GM19324 (cell line): ENCODE data around the gene ITGA2.
"Not testable (repeated sequence)": the region's sequence is repeated elsewhere in the genome, so short reads cannot be mapped to it uniquely, and the experiment has no call there.

Source experiments
- ATAC-seq: cut with Tn5 transposase; IDR thresholded peaks from one replicate; pipeline ENCODE4 v1.9.1; 2021; ENCODE audit warnings: mild to moderate bottlenecking, moderate library complexity; ENCODE audit not compliant: unreplicated experiment, low FRiP score

ITGA2 gene

DNA sequence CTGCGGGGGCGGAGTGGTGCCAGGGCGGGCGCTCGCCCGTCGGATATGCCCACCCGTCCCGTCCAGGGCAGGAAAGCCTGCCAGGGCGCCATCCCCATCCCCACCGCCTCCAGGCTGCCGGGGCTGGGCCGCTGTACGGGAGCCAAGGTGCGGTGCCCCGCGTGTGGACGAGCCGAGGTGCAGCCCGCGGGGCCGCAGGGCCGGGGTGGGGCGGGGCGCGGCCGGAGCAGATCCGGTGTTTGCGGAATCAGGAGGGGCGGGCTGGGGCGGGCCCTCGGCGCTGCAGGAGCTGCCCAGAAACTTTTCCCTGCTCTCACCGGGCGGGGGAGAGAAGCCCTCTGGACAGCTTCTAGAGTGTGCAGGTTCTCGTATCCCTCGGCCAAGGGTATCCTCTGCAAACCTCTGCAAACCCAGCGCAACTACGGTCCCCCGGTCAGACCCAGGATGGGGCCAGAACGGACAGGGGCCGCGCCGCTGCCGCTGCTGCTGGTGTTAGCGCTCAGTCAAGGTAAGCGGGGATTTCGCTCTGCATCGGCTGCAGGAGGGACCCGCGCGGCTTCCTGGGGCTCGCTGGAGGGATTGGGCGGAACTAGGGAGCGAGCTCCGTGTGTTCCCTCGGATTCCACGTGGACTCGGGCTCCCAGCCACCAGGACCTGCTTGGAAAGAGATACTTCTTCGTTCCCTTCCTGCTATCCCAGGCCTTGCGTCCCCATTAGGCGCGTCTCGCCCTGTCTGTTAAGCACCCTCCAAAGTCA is at the start of gene ITGA2:
TSS of gene ITGA2 (plus strand) at position 328 of the 756 bp plus-strand sequence. CDS start at position 445, 117 bp downstream.
- no peak for ATAC-seq

- ATAC-seq, result no peak
Observed at GRCh38 chr5:52943285-52943684, 45.9 kb upstream of the ITGA2 start.

- no peak for ATAC-seq
Observed at GRCh38 chr5:52943808-52944207, 45.3 kb upstream of the ITGA2 start.

DNA sequence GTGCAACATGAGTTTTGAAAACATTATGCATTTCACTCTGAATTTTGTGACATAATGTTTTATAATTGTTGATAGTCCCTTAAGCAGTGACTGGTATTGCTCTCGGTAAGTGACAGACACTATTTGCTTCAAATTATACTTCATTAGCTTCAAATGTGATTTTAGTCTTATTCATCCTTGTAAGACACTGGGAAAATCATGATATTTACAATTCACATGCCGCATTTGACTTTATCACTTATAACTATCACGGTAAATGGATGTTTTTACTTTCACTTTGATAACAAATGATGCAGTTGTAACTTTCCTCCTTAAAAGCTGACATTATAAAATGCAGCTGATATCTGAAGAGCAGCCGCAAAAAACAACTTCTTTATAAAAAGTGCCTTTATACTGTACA is 44.1 kb upstream of the ITGA2 start:
- no peak for ATAC-seq

DNA sequence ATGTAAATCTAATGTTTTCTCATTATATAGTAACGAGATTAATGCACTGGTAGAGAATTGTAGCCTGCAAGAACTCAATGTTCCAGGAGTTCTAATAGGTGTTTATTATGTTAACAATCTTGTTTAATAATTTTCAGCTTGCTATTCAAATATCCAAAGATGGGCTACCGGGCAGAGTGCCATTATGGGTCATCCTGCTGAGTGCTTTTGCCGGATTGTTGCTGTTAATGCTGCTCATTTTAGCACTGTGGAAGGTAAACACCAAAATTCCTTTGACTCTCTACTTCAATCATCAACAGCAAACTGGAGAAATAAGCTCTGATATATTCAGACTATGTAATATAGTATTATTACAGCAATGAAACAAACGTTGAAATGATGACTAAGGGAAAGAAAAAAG is 41.9 kb upstream of the ITGA2 start:
- no peak for ATAC-seq

DNA sequence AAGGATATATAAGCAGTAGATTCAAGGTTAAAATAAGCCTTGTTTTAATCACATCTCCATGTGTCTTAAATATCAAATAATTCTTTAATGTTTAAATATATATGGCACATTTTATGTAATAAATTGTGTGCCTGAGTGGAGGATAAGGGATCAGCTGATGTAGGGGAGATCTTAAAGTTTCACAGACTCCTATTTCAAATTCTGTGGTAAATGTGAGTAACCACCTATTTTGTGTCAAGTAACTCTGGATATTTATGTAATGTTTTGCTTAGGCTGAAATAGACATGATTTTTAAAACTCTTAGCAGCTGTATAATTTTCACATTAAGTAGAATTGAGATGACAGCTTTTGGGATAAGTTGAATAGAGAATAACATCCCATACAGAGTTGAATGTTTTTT is 41.3 kb upstream of the ITGA2 start:
- no peak for ATAC-seq

DNA sequence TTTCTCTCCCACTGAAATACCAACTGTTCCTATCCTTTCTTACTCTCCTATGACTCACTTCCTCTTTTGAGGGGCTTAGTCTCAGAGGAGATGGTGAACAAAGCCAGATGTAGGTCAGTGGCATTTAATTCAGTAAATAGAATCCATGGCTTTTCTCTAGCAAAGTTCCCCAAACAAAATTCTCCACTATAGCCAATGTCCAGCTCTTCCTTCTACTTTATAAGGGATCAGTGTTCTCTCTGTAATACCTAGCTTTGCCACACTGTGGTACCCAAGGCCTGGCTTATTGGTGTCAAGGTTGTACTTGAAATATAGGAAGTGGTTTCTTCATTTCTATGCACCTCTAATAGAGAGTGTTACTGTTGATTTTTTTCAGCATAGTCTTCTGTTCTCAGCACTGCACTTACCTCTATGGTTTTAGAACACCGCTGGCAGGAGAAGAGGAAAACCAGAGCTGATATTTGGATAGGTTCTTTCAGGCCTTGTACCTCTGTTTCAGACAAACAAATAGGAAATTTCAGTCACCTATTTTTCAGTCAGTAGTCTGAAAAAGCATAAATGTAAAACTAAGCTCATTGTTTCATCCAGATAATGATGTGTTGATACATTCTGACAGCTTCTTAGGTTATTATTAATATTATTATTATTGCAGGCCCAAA is 40.6 kb upstream of the ITGA2 start:
- peak; percentile 98 for ATAC-seq

- no peak for ATAC-seq
Observed at GRCh38 chr5:52950686-52951085, 38.5 kb upstream of the ITGA2 start.

DNA sequence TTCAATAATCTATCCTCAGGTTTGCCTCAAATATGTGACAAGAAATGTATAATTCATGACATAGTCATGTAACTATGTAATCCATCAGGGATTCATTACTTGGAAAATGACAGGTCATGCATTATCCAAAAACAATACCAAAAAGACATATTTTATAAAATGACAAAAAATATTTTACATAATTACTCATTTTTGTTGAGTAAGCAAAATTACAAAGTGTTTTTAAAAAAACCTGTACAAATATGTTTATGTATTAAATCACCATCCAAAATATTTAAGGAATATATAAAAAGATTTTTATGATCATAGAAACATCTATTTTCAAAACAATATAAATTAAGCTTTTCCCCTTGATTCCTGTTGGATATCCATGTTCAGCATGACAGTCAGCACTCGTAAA is 36.7 kb upstream of the ITGA2 start:
- ATAC-seq, result no peak

DNA sequence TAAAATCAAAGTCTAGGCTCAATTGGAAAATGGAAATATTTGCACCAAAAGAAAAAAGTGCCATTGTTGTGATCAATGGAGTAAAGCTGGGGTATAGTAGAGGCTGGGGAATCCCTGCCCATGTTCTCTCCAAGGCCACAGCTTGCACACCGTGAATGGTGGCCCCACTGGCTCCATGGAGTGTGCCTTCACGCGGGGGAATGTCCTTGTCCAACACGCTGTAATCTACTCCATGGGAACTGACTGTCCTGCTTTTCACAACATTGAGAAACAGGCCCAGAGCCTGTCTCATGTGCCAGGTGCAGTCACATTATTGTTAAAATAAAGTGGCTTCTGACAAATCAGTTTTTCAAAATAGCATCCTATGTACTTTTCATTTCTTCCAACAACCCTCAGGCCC is 33.1 kb upstream of the ITGA2 start:
- ATAC-seq, result no peak

DNA sequence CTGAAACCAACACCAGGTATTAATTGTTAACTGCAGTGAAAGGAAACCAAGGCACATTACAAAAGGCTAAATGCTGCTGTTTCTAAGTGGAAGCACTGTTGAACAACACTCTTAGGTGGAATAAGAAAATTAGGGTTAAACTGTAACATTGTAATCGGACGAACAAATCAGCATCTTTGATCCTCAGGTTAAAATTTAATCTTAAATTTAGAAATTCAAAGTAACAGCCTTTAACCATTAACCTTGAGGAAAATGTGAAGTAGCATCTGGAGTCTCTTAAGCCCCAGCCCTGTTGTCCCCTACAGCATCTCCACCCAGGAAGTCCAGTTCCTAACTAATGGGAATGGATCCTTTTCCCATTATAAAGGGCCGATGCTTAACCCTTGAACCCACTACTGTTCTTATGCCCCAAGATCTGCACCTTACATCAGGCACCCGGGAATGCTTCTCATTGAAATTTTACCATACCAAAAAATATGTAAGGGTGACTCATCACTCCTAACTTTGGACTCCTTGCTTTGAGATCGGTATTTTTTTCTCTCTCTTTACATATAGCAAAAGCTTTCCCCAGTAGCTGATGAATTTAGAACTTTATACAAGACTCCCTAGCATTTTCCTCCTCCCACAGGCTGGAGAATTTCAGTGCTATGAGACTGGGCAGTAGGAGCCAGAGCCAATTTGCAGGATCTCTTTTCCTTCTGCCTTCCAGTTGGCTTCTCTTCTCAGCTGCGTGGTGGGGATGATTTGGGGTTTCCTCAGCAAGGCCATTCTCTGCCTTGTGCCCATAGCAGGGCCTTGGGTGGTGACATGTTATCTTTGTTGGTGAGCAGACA is 32.0 kb upstream of the ITGA2 start:
- ATAC-seq, result peak; percentile 68

DNA sequence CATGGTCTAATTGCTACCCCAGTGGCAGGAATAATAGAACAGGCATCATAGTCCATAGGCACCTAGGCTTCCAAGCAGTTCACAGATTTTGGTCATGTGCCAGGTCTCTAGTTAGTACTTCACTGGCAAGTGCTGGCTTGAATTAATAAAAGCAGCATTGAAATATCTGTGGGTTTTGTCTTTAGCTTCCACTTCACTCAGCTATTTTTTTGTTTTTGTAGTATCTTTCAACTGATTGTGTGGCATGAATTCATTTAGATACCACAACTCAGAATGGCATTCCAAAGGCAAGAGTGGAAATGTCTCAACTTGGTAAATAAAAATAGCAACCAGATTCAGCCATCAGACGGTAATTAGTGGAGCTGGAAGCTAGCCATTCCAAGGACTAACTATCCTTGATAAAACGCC is 27.9 kb upstream of the ITGA2 start:
- ATAC-seq, result no peak

DNA sequence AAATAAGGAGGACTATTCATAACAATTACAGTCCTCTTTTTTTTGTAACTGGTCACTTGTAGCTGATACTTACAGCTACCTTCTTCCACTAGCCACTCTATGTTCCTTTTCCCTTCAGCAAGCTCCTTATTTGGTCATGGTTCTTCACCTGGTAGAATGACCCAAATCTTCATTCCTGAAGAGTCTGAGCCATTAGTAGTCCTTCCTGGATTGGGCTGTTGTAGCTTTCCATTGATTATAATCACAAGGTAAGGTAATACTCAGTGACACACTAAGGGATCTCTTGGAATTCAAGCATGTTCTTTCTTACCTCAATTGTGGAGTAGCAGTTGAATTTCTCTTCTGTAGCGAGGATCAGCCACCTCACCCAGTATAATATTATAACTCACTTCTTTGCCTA is 25.5 kb upstream of the ITGA2 start:
- no peak for ATAC-seq

DNA sequence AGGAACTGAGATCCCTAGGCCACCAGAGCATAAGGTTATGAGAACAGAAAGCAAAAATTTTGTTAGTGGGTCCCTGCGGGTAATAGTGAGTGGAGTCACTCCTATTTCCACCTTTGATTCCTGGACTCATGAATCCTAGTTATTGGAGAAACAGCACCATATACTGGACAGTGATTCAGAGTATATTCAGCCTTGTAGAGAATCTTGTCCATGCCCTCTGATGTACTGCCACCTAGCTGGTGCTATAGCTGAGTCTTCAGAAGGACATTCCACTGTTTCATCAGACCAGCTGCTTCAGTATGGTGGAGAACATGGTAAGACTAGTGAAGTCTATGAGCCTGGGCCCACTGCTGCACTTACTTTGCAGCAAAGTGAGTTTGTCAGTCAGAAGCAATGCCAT is 25.0 kb upstream of the ITGA2 start:
- ATAC-seq, result no peak

- ATAC-seq, result not testable (repeated sequence)
Observed at GRCh38 chr5:52976157-52976556, 13.0 kb upstream of the ITGA2 start.

DNA sequence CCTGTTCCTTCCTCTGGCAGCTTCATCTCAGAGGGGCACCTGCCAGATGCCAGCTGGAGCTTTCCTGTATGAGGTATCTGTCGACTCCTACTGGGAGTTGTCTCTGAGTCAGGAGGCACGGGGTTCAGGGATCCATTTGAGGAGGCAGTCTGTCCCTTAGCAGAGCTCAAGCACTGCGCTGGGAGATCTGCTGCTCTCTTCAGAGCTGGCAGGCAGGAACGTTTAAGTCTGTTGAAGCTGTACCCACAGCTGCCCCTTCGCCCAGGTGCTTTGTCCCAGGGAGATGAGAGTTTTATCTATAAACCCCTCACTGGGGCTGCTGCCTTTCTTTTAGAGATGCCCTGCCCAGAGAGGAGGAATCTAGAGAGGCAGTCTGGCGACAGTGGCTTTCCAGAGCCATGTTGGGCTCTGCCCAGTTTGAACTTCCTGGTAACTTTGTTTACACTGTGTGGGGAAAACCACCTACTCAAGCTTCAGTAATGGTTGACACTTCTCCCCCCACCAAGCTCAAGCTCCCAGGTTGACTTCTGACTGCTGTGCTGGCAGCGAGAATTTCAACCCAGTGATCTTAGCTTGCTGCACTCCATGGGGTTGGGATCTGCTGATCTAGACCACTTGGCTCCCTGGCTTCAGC is 11.8 kb upstream of the ITGA2 start:
- ATAC-seq, result no peak

DNA sequence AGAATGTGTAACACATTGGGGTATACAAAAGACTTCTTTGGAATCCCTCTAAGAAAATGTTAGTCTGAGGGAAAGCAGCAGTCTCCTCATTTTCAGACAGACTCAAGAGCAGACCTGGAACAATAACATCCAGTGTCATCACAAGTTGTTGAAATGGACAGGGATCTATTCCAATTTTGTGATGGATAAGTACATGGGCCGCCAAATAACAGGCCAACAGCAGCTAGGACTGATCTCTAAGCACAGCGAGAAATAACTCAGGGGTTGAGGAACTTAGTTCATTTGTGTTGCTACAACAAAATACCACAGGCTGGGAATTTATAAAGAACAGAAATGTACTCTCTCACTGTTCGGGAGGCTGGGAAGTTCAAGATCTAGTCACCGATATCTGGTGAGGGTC is 7.6 kb upstream of the ITGA2 start:
- ATAC-seq, result no peak

- no peak for ATAC-seq
Observed at GRCh38 chr5:52983731-52984636, 5.2 kb upstream of the ITGA2 start.

- no peak for ATAC-seq
Observed at GRCh38 chr5:52985306-52985705, 3.8 kb upstream of the ITGA2 start.
